Measurements from ENCODE around the gene CCT8. TPM values are rescaled to one million over a fixed set of nuclear protein-coding genes. Genes with fewer than 3 reads are reported as not detected.

CCT8 gene
- polyA plus RNA-seq, 3 donors: 71.9 to 173 (median 169) TPM

GRCh38 chr21:29022166-29022565, 51.3 kb downstream of the CCT8 start:
- H3K9me3 ChIP-seq (replicated peaks in 1 of 2; ENCODE audit: control insufficient read depth in 1 of 2, insufficient read depth in 1 of 2, low read length in 2 of 2): no peaks in the 10 kb centered on the region
- peaks cover 0 to 2% (median 0%) of the 10 kb centered on the region in 7 donors for H3K9me3 Mint-ChIP-seq
- no peak overlapping the region for H3K4me3 Mint-ChIP-seq
- peaks cover 0 to 2% (median 0%) of the 10 kb centered on the region in 3 donors for H3K27me3 Mint-ChIP-seq (ENCODE audit: low read depth in 3 of 3)
- no peak overlapping the region for H3K9ac ChIP-seq (ENCODE audit: insufficient read depth, low read length, poor library complexity, severe bottlenecking)
- H3K36me3 ChIP-seq (replicated peaks in 1 of 2; ENCODE audit: control insufficient read depth in 1 of 2, insufficient read depth in 2 of 2, low read length in 2 of 2): no peaks in the 10 kb centered on the region
- no peak overlapping the region for H3K4me2 ChIP-seq (replicated peaks; ENCODE audit: extremely low read depth, low read length, poor library complexity, severe bottlenecking)
- WGBS (ENCODE audit: insufficient coverage): 100% methylated on average over 2 of the region's 4 CpGs
- no peak overlapping the region for H3K27ac Mint-ChIP-seq
- TF ChIP-seq CTCF (IDR thresholded peaks at IDR 0.05): no peak
- H3K27ac ChIP-seq (ENCODE audit: low read depth in 1 of 2, low read length in 2 of 2): no peak overlapping the region
- H3K79me2 ChIP-seq (ENCODE audit: insufficient read depth, low read length): peaks cover 37% of the 10 kb centered on the region
- H3K4me3 ChIP-seq (replicated peaks in 1 of 3; ENCODE audit: low read depth in 2 of 3, low read length in 3 of 3): no peak overlapping the region
- intact Hi-C loops (cut with micrococcal nuclease): no loop called here
- H3K4me1 ChIP-seq (ENCODE audit: control insufficient read depth in 1 of 2, insufficient read depth in 2 of 2, low read length in 2 of 2): peaks cover 28 to 40% of the 10 kb centered on the region in 2 donors
- no peaks in the 10 kb centered on the region for H3K27me3 ChIP-seq (ENCODE audit: control insufficient read depth in 2 of 2, insufficient read depth in 2 of 2, low read length in 2 of 2)
- H4K20me1 ChIP-seq (ENCODE audit: insufficient read depth, low read length): peaks cover 13% of the 10 kb centered on the region
- H2AFZ ChIP-seq (ENCODE audit: insufficient read depth, low read depth, low read length, poor library complexity, severe bottlenecking): no peak overlapping the region
- peaks cover 0 to 3% of the 10 kb centered on the region in 2 donors for H3K36me3 Mint-ChIP-seq
- H3K4me1 Mint-ChIP-seq: peaks cover 43% of the 10 kb centered on the region
- DNase-seq: peak in 1 of 3 donors; percentile 43

- no peaks in the 10 kb centered on the region for H3K27me3 ChIP-seq (ENCODE audit: control insufficient read depth in 2 of 2, insufficient read depth in 2 of 2, low read length in 2 of 2)
- Mint-ChIP-seq H3K36me3 (no peaks in the 10 kb centered on the region), H3K4me3 (peak overlapping the region; percentile 86 to 93), H3K27ac (peak overlapping the region in 6 of 7 donors; percentile 94 to 98 (median 96)), H3K4me1 (peaks cover 27% of the 10 kb centered on the region), H3K9me3 (peaks cover 0 to 2% (median 0%) of the 10 kb centered on the region in 7 donors), H3K27me3 (ENCODE audit: low read depth in 3 of 3) (no peaks in the 10 kb centered on the region)
- no peaks in the 10 kb centered on the region for H3K36me3 ChIP-seq (replicated peaks in 1 of 2; ENCODE audit: control insufficient read depth in 1 of 2, insufficient read depth in 2 of 2, low read length in 2 of 2)
- intact Hi-C loops (cut with micrococcal nuclease): no loop called here
- no peak for TF ChIP-seq CTCF (IDR thresholded peaks at IDR 0.05)
- peak overlapping the region; percentile 82 to 95 for H3K27ac ChIP-seq (ENCODE audit: low read depth in 1 of 2, low read length in 2 of 2)
- H2AFZ ChIP-seq (ENCODE audit: insufficient read depth, low read depth, low read length, poor library complexity, severe bottlenecking): peak overlapping the region; percentile 97
- no CpG with 5 or more reads among the region's 12 CpGs for WGBS (ENCODE audit: insufficient coverage)
- peak overlapping the region; percentile 56 to 92 (median 77) for H3K4me3 ChIP-seq (replicated peaks in 1 of 3; ENCODE audit: low read depth in 2 of 3, low read length in 3 of 3)
- peak overlapping the region; percentile 85 for H3K4me2 ChIP-seq (replicated peaks; ENCODE audit: extremely low read depth, low read length, poor library complexity, severe bottlenecking)
- no peaks in the 10 kb centered on the region for H4K20me1 ChIP-seq (ENCODE audit: insufficient read depth, low read length)
- peaks cover 11% of the 10 kb centered on the region for H3K79me2 ChIP-seq (ENCODE audit: insufficient read depth, low read length)
- H3K4me1 ChIP-seq (ENCODE audit: control insufficient read depth in 1 of 2, insufficient read depth in 2 of 2, low read length in 2 of 2): peaks cover 15 to 24% of the 10 kb centered on the region in 2 donors
- H3K9ac ChIP-seq (ENCODE audit: insufficient read depth, low read length, poor library complexity, severe bottlenecking): peak overlapping the region; percentile 83
- DNase-seq: no peak
- H3K9me3 ChIP-seq (replicated peaks in 1 of 2; ENCODE audit: control insufficient read depth in 1 of 2, insufficient read depth in 1 of 2, low read length in 2 of 2): no peaks in the 10 kb centered on the region
These were observed 54.9 kb downstream of the CCT8 start for GRCh38 chr21:29018540-29018939.
